Loucy (cell line): Measurements from ENCODE around the gene FRAS1.

Experiments used
- EZH2phosphoT487 ChIP-seq: fragments of 200-600 bp; IDR thresholded peaks from 2 replicates; pipeline ENCODE4 v1.6.1; 2018; ENCODE audit warnings: antibody characterized with exemption, mild to moderate bottlenecking, moderate library complexity, borderline replicate concordance
- TF ChIP-seq, protein P1 (sequence below): fragments of 200-600 bp; sonication (generic); conservative IDR thresholded peaks from 2 replicates; pipeline ENCODE4 v1.5.1; 2014; ENCODE audit warnings: mild to moderate bottlenecking, antibody characterized with exemption, low read length

DNA sequence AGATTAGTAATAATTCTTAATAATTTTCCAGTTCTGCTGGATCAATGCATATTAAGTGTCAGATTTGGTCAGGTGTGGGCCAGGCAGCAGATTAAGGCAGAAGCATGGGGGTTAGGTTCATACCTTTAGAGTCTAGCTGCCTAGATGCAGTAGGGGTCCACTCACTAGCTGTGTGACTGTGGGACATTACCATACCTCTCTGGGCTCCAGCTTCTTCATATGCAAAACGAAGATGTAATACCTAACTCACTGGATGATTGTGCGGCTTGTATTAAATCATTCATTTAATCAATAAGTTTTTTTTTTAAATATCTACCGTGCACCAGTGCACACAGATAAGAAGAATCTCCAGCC, 495.9 kb downstream of the FRAS1 start:
- TF ChIP-seq, protein P1, sequence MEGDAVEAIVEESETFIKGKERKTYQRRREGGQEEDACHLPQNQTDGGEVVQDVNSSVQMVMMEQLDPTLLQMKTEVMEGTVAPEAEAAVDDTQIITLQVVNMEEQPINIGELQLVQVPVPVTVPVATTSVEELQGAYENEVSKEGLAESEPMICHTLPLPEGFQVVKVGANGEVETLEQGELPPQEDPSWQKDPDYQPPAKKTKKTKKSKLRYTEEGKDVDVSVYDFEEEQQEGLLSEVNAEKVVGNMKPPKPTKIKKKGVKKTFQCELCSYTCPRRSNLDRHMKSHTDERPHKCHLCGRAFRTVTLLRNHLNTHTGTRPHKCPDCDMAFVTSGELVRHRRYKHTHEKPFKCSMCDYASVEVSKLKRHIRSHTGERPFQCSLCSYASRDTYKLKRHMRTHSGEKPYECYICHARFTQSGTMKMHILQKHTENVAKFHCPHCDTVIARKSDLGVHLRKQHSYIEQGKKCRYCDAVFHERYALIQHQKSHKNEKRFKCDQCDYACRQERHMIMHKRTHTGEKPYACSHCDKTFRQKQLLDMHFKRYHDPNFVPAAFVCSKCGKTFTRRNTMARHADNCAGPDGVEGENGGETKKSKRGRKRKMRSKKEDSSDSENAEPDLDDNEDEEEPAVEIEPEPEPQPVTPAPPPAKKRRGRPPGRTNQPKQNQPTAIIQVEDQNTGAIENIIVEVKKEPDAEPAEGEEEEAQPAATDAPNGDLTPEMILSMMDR: no peak
- TF ChIP-seq EZH2phosphoT487: no peak
